ENCODE measurements around the gene GPR135. TPM values are rescaled to one million over a fixed set of nuclear protein-coding genes. Genes with fewer than 3 reads are reported as not detected.

The GPR135 gene
- total RNA-seq, 1 experiment from 2014 or later, result 6.7 TPM

- H3K9me2 ChIP-seq (replicated peaks; ENCODE audit: low read length), result no peaks in the 10 kb centered on the region
- TF ChIP-seq EZH2phosphoT487 (IDR thresholded peaks at IDR 0.05; ENCODE audit: borderline replicate concordance, low read length), result no peak
- no peak for TF ChIP-seq CTCF (conservative IDR thresholded peaks at IDR 0.05; ENCODE audit: low read depth, low read length)
- TF ChIP-seq EZH2 (IDR thresholded peaks at IDR 0.05; ENCODE audit: low read length, unreplicated experiment), result no peak
- H3K79me2 ChIP-seq (ENCODE audit: low read length), result peaks cover 62% of the 10 kb centered on the region
- no peak for DNase-seq
- peaks cover 15% of the 10 kb centered on the region for H3F3A ChIP-seq (ENCODE audit: low read length, unreplicated experiment)
- no peaks in the 10 kb centered on the region for H3K9me3 ChIP-seq (ENCODE audit: low read length)
- no TSS peak for BruUV-seq (replicated peaks)
- no peak overlapping the region for H3K9ac ChIP-seq (ENCODE audit: low read length)
- H3K4me2 ChIP-seq (ENCODE audit: low read length), result no peak overlapping the region
- no peak for ATAC-seq
- POLR2A ChIA-PET (ENCODE audit: unreplicated experiment), result no interaction called here
- no peak overlapping the region for H2AFZ ChIP-seq (ENCODE audit: low read length)
- H4K20me1 ChIP-seq (ENCODE audit: low read length), result peaks cover 26% of the 10 kb centered on the region
- no peak overlapping the region for H3K27ac ChIP-seq (ENCODE audit: low read length)
- peaks cover 32% of the 10 kb centered on the region for H3K4me1 ChIP-seq (ENCODE audit: insufficient read depth, low read length)
- intact Hi-C loops (cut with micrococcal nuclease), result no loop called here
- H3K4me3 ChIP-seq (ENCODE audit: low read length), result no peak overlapping the region
- CTCF ChIA-PET, result no interaction called here
- no peaks in the 10 kb centered on the region for H3K27me3 ChIP-seq (ENCODE audit: low read length)
- peaks cover 62% of the 10 kb centered on the region for H3K36me3 ChIP-seq (ENCODE audit: low read depth, low read length)
These were observed 13.4 kb upstream of the GPR135 start for GRCh38 chr14:59478540-59478939.

- H3K36me3 ChIP-seq (ENCODE audit: low read depth, low read length), result peaks cover 77% of the 10 kb centered on the region
- no peaks in the 10 kb centered on the region for H3K9me3 ChIP-seq (ENCODE audit: low read length)
- DNase-seq, result no peak
- no peaks in the 10 kb centered on the region for H3F3A ChIP-seq (ENCODE audit: low read length, unreplicated experiment)
- H3K9ac ChIP-seq (ENCODE audit: low read length), result no peak overlapping the region
- POLR2A ChIA-PET (ENCODE audit: unreplicated experiment), result no interaction called here
- peaks cover 9% of the 10 kb centered on the region for H3K4me1 ChIP-seq (ENCODE audit: insufficient read depth, low read length)
- peaks cover 21% of the 10 kb centered on the region; the same call in 1 of the 2 replicates for H4K20me1 ChIP-seq (ENCODE audit: low read length)
- no peak overlapping the region for H3K4me3 ChIP-seq (ENCODE audit: low read length)
- no peak overlapping the region for H3K4me2 ChIP-seq (ENCODE audit: low read length)
- peaks cover 33% of the 10 kb centered on the region for H3K79me2 ChIP-seq (ENCODE audit: low read length)
- no peaks in the 10 kb centered on the region for H3K27me3 ChIP-seq (ENCODE audit: low read length)
- no peak overlapping the region for H3K27ac ChIP-seq (ENCODE audit: low read length)
- no peak overlapping the region for H2AFZ ChIP-seq (ENCODE audit: low read length)
- no peak for TF ChIP-seq EZH2 (IDR thresholded peaks at IDR 0.05; ENCODE audit: low read length, unreplicated experiment)
- TF ChIP-seq CTCF (conservative IDR thresholded peaks at IDR 0.05; ENCODE audit: low read depth, low read length), result no peak
- TF ChIP-seq EZH2phosphoT487 (IDR thresholded peaks at IDR 0.05; ENCODE audit: borderline replicate concordance, low read length), result no peak
- no peak for ATAC-seq
- intact Hi-C loops (cut with micrococcal nuclease), result no loop called here
- H3K9me2 ChIP-seq (replicated peaks; ENCODE audit: low read length), result no peaks in the 10 kb centered on the region
- CTCF ChIA-PET, result no interaction called here
- no TSS peak for BruUV-seq (replicated peaks)
These were observed 10.5 kb upstream of the GPR135 start for GRCh38 chr14:59475709-59476108.

GRCh38 chr14:59474172-59474571, 9.0 kb upstream of the GPR135 start:
- Histone ChIP-seq H3K27ac (ENCODE audit: low read length) (no peak overlapping the region), H3K4me3 (ENCODE audit: low read length) (no peak overlapping the region), H3K4me2 (ENCODE audit: low read length) (no peak overlapping the region), H3K9ac (ENCODE audit: low read length) (no peak overlapping the region), H3K9me2 (replicated peaks; ENCODE audit: low read length) (no peaks in the 10 kb centered on the region), H4K20me1 (ENCODE audit: low read length) (peaks cover 11% of the 10 kb centered on the region; the same call in 1 of the 2 replicates), H3F3A (ENCODE audit: low read length, unreplicated experiment) (no peaks in the 10 kb centered on the region), H2AFZ (ENCODE audit: low read length) (no peak overlapping the region), H3K79me2 (ENCODE audit: low read length) (peaks cover 19% of the 10 kb centered on the region), H3K9me3 (ENCODE audit: low read length) (no peaks in the 10 kb centered on the region), H3K4me1 (ENCODE audit: insufficient read depth, low read length) (no peaks in the 10 kb centered on the region), H3K27me3 (ENCODE audit: low read length) (no peaks in the 10 kb centered on the region), H3K36me3 (ENCODE audit: low read depth, low read length) (peaks cover 78% of the 10 kb centered on the region)
- TF ChIP-seq EZH2phosphoT487 (IDR thresholded peaks at IDR 0.05; ENCODE audit: borderline replicate concordance, low read length), result no peak
- no peak for TF ChIP-seq CTCF (conservative IDR thresholded peaks at IDR 0.05; ENCODE audit: low read depth, low read length)
- ATAC-seq, result no peak
- POLR2A ChIA-PET (ENCODE audit: unreplicated experiment), result no interaction called here
- no peak for DNase-seq
- intact Hi-C loops (cut with micrococcal nuclease), result no loop called here
- no TSS peak for BruUV-seq (replicated peaks)
- CTCF ChIA-PET, result no interaction called here
